ENCODE data around the gene TMCC1.
"Not testable (repeated sequence)": the region's sequence is repeated elsewhere in the genome, so short reads cannot be mapped to it uniquely, and the experiment has no call there.

TMCC1 gene

GRCh38 chr3:129834580-129834979 is 58.9 kb downstream of the TMCC1 start:
- no peak for DNase-seq

- not testable (repeated sequence) for DNase-seq
These were observed 61.6 kb downstream of the TMCC1 start for GRCh38 chr3:129831942-129832341.

- DNase-seq: no peak
These were observed 62.0 kb downstream of the TMCC1 start for GRCh38 chr3:129831503-129831902.

DNA sequence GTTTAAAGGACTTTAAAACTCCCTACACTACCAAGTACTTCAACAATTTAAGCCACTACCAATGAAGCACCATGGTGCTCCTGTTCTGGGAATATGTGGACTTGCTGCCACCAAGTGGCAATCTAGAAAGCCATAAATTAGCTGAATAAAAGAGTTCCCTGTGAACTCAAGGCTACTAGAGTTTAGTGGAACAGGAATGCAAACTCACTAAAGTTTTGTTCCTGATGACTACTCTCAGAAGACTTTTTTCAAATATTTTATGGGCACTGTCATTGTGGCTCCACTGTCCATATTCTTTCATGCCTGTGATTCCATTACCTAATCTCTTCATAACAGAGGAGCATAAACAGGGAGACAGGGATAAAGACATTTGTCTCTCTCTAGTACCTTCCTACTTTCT is 63.9 kb downstream of the TMCC1 start:
- DNase-seq: peak; percentile 31 to 88

DNA sequence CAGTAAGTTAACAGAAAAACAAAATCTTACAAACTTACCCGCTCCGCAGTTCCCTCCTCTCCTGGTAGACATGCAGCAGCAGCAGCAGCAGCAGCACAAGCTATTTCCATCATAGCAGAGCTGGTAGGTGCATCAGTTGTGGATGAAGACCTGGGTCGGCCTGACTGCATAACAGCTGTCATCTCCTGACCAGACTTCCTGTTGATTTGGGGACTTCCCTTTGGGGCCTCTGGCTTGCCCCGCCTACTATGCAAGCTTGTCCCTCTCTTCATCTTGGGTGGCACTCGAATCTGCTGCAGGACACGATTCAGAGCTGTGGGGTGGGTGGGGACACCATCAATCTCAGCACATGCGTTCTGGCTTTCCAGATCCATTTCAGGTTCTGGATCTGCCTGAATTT is 65.7 kb downstream of the TMCC1 start:
- no peak for DNase-seq

DNA sequence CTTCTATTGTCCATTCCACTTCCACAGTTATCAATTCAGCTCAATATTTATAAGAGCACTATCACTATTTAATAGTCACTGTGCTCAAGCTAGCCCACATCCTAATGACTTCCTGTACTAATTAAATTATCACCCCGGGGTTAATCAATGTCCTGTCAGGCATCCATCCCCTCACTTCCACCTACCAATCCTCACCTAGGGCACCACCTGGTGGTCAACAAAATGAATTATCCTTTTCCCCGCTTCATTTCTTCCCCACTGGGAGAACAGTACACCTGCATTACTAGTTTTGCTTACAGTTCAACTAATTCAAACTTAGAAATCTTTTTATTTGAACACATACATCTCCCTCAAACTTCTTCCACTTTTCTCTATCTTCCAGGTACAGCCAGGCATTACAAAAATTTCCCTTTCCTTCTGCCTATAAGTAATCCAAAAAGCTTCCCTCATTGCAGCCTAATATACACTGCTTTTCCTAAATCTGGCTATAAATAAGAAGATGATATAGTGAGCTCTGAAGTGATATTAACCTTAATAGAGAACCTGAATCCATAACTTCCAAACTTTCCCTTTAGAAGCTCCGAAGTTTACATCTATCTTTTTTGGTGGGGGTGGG is 68.5 kb downstream of the TMCC1 start:
- DNase-seq: peak in 1 of 2 donors; percentile 33

DNA sequence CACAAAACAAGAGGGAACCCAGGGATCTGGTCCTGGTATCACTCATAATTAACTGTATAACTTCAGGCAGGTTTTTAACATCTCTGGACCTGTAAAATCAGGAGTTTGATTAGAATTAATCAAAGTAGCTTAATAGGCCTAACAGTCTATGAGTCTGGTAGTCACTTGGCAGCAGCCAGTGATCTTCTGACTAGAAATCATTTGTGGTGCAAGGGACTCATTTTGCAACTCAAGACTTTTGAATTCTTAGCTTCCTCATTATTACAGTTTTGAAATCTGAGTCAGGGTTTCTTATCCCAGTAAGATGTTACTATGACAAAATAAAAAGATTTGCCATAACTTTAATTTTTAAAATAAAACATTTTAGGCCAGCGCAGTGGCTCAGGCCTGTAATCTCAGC is 70.8 kb downstream of the TMCC1 start:
- no peak for DNase-seq

GRCh38 chr3:129822241-129822640 is 71.3 kb downstream of the TMCC1 start:
- DNase-seq: no peak

GRCh38 chr3:129820587-129820986 is 72.9 kb downstream of the TMCC1 start:
- no peak for DNase-seq

- DNase-seq: no peak
These were observed 80.9 kb downstream of the TMCC1 start for GRCh38 chr3:129812589-129812988.

GRCh38 chr3:129809297-129809696 is 84.2 kb downstream of the TMCC1 start:
- DNase-seq: no peak

- no peak for DNase-seq
These were observed 97.4 kb downstream of the TMCC1 start for GRCh38 chr3:129796146-129796545.

DNA sequence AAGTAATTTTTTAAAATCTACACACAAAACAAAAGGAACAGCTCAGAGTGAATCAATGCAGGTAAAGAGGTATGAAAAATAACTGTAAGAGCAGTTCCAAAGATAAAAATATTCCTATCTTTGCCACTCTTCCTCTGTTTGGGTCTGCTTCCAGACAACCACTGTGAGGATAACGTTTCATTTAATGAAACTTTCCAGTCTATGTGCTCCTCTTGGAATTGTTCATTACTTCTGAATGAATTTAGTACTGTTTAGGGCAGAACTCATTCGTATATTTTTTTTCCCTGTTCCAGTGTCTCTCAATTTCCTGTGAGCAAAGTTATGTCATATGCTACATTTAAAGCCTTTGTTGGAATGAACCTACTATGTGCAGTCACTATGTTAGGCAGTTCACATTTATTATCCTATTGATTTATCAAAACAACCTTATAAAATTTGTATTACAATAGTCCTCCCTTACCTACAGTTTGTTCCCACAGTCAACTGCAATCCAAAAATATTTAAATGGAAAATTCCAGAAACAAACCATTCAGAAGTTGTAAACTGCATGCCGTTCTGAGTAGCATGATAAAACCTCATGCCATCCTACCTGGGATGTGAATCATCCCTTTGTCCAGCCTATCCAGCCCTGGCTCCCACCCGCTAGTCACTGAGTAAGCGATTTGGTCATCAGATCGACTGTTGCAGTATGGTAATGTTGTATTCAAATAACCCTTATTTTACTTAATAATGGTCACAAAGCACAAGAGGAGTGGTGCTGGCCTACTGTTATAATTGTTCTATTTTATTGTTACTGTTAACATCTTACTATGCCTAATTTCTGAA is 98.1 kb downstream of the TMCC1 start:
- DNase-seq: no peak

DNA sequence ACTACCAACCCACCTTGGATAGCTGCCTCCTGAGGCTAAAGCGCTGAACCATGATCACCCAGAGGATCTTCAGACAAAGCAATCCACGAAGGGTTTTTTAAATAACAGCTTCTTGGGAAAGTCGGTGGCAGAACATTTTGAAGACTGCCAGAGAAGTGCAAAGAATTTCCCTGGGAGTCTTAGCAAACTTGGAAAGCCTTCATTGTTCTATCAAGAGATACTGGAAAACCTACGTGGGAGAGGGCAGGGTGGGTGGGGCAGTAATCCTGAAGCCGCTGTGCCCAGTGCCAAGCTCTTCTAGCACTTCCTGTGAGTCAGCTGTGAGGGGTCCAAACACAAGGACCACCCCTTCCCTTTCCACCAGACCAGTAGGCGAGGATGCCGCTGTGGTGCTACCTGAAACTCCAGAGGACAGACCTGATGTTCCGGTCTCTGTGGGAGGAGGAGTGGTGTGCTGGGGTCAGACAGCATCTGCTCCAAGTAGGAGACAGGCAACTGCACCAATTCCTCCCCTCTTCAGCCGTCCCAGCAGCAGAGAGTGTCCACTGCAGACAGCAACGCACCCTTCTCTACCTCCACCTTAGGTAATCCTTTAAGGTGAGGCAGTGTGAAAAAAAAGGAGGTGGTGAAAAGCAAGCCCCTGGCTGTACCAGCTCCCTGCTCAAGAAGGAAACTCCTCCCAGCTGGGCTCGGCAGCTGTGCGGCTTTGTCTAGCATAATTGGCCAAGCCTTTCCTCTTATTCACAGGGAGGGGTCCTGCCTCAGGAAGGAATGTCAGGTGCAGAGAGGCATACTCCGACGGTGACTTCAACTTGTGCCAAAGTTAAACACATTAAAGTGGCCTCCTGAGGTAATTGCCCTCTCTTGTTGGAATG is 99.0 kb downstream of the TMCC1 start:
- peak in 1 of 2 donors; percentile 12 for DNase-seq

GRCh38 chr3:129793942-129794310 is 99.6 kb downstream of the TMCC1 start:
- DNase-seq: peak; percentile 9 to 31

GRCh38 chr3:129793319-129793718 is 100.2 kb downstream of the TMCC1 start:
- DNase-seq: no peak

GRCh38 chr3:129783470-129783869 is 110.0 kb downstream of the TMCC1 start:
- DNase-seq: no peak

- no peak for DNase-seq
These were observed 114.6 kb downstream of the TMCC1 start for GRCh38 chr3:129778871-129779270.

- DNase-seq: peak in 1 of 2 donors; percentile 38
These were observed 115.7 kb downstream of the TMCC1 start for GRCh38 chr3:129777806-129778205.

DNA sequence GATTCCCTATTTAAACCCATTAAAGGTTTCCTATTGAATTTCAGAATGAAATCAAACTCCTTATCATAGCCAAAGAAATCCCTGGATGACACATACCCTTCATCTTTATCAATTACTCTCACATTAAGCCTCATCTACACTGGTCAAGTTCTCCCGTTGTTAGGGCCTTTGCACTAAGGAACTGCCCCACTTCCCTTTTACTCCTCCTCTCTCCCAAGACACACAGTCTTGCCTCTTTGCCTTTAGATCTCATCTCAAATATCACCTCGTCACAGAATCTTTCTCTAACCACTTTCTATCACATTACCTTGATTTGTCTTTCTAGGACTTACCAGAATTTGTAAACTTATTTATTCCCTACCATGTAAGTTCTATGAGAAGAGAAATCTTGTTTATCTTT is 117.6 kb downstream of the TMCC1 start:
- no peak for DNase-seq

GRCh38 chr3:129773691-129774663 is 119.5 kb downstream of the TMCC1 start:
- no peak for DNase-seq

GRCh38 chr3:129770604-129771003 is 122.9 kb downstream of the TMCC1 start:
- DNase-seq: no peak

Measured in hippocampal formation (tissue), 2 donors.